ENCODE data around the gene CEP97.
A peak's percentile ranks its signal among the peaks of the same experiment; 100 is the strongest.
"Not testable (repeated sequence)": the region's sequence is repeated elsewhere in the genome, so short reads cannot be mapped to it uniquely, and the experiment has no call there.

CEP97 gene

GRCh38 chr3:101724329-101725193 lies at the start of gene CEP97:
CEP97 (plus strand) TSS chr3:101724614; CDS start chr3:101724677, 63 bp downstream.
- DNase-seq: peak; percentile 92

GRCh38 chr3:101675709-101676215 lies 48.7 kb upstream of the CEP97 start:
- no peak for DNase-seq

DNA sequence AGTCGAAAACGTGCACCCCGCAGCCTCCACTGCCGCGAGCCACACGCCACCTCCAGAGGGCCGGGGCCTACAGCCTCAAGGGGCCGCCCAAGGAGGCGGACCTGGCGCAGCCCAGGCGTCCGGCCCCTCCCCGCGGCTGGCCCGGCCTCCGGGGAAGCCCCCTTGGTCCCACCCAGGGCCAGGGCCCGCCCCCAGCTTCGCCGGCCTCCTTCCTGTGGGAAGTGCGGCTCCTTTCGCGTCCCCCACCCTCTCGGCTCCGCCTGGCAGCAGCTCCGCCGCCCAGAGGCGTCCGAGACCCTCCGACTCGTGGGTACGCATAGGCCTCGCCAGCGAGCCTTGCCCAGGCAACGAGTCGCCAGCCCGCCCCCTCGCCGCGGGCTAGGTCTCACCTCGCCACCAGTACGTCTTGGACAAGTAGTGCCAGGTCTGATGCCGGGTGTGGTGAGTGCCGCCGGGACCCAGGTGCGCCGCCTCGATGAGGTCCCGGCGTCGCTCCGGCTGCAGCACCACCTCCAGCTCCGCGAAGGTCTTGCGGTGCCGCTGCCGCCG lies 48.1 kb upstream of the CEP97 start:
- no peak for DNase-seq

DNA sequence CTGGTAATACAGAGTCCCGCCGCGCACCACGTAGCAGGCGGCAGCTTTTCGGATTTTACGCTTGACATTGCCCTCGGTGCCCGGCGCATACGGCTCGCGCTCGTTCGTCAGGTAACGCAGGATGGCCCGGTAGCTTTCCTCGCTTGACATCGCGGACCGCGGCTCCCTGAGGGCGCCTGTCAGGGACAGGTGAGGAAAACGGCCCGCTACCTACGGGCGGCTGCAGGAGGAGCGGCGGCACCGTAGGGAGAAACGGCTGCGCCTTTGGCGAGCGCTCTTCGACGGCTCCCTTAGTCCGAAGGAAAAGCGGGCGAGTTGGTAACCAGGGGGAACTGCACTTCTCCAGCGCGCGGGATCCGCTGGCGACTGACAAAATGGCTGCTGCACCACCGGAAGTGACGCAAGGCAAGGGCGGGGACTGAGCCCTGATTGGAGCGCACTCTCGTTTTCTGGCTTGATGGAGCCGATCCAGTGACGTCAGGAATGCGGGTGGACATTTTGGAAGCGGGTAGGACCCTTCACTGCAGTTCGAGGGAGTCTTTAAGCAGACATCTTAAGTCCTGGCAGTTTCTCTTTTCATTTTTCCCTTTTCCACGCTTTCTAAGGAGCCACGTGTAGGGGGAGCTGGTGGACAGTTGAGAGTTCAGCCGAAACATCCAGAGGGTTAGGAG lies 47.5 kb upstream of the CEP97 start, which contains the start of gene ZBTB11:
Gene ZBTB11 (minus strand): TSS at position 368 of the 671 bp plus-strand sequence. CDS start 218 bp downstream, at position 150.
- DNase-seq: no peak

DNA sequence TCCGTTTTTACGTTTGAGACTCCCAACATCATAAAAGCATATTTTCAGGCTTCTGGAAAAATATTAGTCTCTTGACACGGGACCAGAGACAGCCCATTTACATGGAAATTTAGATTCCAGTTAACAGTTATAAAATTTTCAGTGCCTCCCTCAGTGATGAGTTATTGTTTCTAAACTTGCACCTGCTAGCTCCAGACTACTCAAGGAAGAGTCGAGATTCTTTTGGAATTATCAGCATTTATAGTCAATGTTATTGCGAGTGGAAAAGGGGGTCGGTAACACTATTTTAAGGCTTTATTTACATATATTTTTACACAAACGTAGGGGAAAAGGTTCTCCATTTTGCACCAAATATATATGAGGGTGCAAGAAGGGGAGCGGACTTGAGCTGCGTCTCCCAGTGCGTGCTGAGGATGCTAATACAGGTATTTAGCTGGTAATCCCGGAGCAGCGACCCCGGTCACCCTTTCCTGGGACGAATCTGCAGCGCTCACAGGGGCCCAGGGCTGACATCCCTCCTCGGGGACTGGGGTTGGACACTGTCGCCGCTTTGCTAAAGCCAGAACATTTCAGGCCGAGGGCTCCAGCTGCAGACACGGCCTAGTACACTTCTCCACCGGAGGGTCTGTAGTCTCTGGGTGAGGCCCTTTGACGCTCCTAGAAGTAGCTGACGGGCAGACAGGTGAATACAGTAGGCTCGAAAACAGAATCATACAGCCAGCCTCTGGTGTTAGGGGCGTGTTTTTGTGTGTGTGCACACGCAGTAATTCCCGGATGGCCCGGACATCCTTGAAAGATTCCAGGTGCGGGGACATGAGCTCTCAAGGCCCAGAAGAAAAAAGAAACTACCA lies 46.8 kb upstream of the CEP97 start:
- DNase-seq: no peak

GRCh38 chr3:101678837-101679236 lies 45.6 kb upstream of the CEP97 start:
- not testable (repeated sequence) for DNase-seq

- no peak for DNase-seq
Measured at GRCh38 chr3:101680466-101680865, 43.9 kb upstream of the CEP97 start.

DNA sequence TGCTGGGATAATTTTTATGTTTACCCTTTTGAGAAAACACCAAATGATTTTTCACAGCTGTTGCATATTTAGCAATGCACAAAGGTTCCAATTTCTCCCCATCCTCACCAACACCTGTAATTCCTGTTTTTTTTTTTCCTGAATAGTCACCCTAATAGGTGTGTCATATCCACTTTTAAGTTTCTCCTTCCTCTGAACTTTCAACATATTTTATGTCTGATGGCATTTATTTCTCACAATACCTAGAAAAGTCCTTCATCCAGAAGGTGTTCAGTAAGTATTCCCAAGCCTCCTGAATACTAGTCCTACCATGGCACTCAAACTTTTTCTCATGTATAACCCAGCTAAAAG lies 39.4 kb upstream of the CEP97 start:
- DNase-seq: no peak

GRCh38 chr3:101685870-101686307 lies 38.5 kb upstream of the CEP97 start:
- DNase-seq: no peak

DNA sequence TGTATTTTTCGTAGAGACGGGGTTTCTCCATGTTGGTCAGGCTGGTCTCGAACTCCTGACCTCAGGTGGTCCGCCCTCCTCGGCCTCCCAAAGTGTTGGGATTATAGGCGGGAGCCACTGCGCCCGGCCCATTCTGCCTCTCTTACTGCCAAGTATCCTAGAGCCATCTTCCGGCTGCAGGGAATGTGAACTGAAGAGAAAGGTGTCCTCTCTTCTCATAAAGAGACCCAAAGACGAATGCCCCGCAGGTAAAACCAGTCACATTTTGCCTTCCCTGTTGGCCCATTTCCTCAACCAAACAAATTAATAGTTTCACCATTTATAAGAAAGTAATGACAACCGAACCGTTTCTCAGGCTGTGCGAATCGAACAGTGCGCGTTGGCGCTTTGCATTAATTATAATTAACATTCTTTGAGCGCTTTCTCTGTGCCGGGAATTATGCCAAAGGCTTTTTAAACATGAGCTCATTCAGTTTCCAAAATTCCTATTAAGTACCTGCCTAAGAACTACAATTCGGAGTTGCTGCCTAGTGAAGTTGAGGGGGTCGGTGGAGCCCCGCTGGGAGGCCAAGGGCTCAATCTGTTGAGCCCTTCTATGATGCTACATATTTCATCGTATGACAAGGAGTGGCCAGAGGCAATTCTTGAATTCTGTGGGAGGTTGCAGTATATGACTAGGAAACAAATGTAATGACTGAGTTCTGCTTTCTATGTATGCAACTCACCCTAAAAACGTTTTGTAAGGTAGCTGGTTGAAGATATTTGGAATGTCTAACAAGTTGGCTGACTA lies 37.1 kb upstream of the CEP97 start:
- no peak for DNase-seq

DNA sequence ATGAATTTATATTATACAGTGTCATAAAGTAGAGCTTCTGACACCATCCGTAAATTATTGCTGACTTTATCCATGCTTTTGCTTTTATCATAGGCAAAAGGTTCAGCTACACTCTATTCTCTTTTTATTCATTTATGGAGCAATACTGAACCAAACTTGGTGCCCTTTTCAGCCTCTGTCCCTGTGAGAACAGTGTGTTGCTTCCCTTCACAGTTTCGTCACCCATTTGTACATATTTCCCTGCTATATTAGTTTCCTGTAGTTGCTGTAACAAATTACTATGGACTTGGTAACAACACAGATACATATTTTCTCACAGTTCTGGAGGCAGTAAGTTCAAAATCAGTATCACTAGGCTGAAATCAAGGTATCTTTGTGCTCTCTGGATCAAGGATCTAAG lies 35.1 kb upstream of the CEP97 start:
- DNase-seq: no peak

DNA sequence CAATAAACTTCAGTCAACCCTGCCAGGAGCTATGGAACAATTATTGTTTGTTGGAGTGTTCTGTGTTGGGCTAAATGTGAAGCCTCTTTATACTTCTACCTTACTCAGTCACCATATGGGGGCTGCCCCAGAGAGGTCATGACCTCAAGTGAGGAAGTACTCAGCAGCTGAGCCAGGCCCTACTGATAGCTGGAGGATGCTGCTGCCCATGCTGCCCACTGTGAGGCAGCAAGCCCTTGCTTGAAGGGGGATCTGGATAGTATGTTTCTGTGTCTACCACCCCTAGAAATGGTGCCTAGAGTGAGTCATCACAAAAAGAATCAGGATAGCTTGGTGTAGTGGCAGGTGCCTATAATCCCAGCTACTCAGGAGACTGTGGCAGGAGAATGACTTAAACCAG lies 33.4 kb upstream of the CEP97 start:
- no peak for DNase-seq

- DNase-seq: not testable (repeated sequence)
Measured at GRCh38 chr3:101691685-101692671, 32.4 kb upstream of the CEP97 start.

DNA sequence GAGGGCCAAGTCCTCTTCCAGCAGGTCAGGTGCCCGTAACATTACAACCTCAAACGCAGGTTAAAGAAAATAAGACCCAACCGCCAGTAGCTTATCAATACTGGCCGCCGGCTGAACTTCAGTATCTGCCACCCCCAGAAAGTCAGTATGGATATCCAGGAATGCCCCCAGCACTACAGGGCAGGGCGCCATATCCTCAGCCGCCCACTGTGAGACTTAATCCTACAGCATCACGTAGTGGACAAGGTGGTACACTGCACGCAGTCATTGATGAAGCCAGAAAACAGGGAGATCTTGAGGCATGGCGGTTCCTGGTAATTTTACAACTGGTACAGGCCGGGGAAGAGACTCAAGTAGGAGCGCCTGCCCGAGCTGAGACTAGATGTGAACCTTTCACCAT lies 30.9 kb upstream of the CEP97 start:
- DNase-seq: not testable (repeated sequence)

DNA sequence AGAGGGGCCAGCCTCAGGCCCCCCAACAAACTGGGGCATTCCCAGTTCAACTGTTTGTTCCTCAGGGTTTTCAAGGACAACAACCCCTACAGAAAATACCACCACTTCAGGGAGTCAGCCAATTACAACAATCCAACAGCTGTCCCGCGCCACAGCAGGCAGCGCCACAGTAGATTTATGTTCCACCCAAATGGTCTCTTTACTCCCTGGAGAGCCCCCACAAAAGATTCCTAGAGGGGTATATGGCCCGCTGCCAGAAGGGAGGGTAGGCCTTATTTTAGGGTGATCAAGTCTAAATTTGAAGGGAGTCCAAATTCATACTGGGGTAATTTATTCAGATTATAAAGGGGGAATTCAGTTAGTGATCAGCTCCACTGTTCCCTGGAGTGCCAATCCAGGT lies 29.6 kb upstream of the CEP97 start:
- not testable (repeated sequence) for DNase-seq

- no peak for DNase-seq
Measured at GRCh38 chr3:101695779-101696372, 28.5 kb upstream of the CEP97 start.

GRCh38 chr3:101701696-101702634 lies 22.4 kb upstream of the CEP97 start:
- DNase-seq: no peak

DNA sequence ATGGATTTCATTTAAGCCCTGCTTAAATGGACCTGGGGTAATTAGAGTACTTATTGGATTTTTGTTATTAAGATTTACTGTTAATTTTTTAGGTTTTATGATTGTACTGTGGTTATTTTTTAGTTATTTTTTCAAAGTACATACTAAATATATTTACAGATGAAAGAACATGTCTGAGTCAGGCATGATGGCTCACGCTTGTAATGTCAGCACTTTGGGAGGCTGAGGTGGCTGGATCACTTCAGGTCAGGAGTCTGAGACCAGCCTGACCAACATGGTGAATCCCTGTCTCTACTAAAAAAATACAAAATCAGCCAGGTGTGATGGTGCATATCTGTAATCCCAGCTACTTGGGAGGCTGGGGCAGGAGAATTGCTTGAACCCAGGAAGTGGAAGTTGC lies 21.7 kb upstream of the CEP97 start:
- no peak for DNase-seq

DNA sequence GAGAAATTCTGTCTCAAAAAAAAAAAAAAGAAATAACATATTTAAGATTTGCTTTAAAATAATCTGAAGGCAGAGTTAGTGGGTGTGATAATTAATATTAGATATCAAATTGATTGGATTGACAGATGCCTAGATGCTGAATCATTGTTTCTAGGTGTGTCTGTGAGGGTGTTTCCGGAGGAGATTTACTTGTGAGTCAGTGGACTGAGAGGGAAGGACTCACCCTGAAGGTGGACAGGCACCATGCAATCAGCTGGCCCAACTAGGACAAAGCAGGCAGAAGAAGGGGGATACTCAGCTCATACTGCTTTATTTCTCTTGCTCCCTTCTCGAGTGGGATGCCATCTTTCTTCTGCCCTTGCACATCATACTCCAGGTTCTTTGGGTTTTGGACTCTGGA lies 21.2 kb upstream of the CEP97 start:
- no peak for DNase-seq
